Body of pancreas (tissue), 4 donors: ENCODE results near the gene ANKDD1B. TPM values are rescaled to one million over a fixed set of nuclear protein-coding genes. Genes with fewer than 3 reads are reported as not detected.

Experiments used
- ATAC-seq: fragments of 150-250 bp; one replicate; pipeline ENCODE4 v1.9.1; 2016
- DNase-seq, 4 donors: peaks; one replicate each; pipeline ENCODE4 v3.0.0-alpha.2; 2019
- H3K27ac ChIP-seq, 4 donors: fragments of 200-600 bp; sonication (generic); 1 replicate in 3 of 4; 2 replicates in 1 of 4; pipeline versions ENCODE4 v1.5.1 to v1.6.1; 2016 to 2019; ENCODE audit warnings: mild to moderate bottlenecking in 1 of 4, mixed read lengths in 1 of 4, moderate library complexity in 1 of 4
- H3K27me3 ChIP-seq, 2 donors: fragments of 200-600 bp; sonication (generic); one replicate each; pipeline ENCODE4 v1.6.0; 2016; ENCODE audit warnings: mild to moderate bottlenecking in 1 of 2
- H3K36me3 ChIP-seq, 2 donors: fragments of 200-600 bp; sonication (generic); replicated peaks in 1 of 2; 2 replicates each; pipeline ENCODE4 v1.5.1; 2016; ENCODE audit warnings: low read depth in 2 of 2; ENCODE audit not compliant: insufficient read depth in 1 of 2
- H3K4me1 ChIP-seq: fragments of 200-600 bp; sonication (generic); one replicate; pipeline ENCODE4 v1.6.0; 2016
- H3K4me3 ChIP-seq, 2 donors: fragments of 200-600 bp; sonication (generic); 1 replicate in 1 of 2; 2 replicates in 1 of 2; pipeline ENCODE4 v1.5.1; 2016 to 2019
- H3K9me3 ChIP-seq, 3 donors: fragments of 200-600 bp; sonication (generic); 1 replicate in 2 of 3; 2 replicates in 1 of 3; pipeline ENCODE4 v1.5.1; 2016
- POLR2A ChIP-seq, 3 donors: fragments of 450-650 bp; IDR thresholded peaks; one replicate each; pipeline ENCODE4 v1.6.1; 2016; ENCODE audit warnings: antibody characterized with exemption in 3 of 3, mild to moderate bottlenecking in 2 of 3
- WGBS, 2 donors: methylation state at CpG; one replicate each; pipeline ENCODE4 v1.1.5; 2017; 5-methylcytosine and 5-hydroxymethylcytosine counted together
- intact Hi-C: fragments of 100-400 bp; cut with DNase I; formaldehyde crosslinking; loops from one replicate; pipeline ENCODE4 v1.15.1; 2023
- small RNA-seq: library from RNA; depleted of rRNA; stranded (forward); fragments of <200 nt; gene quantifications from one replicate; pipeline ENCODE3, GENCODE V24; 2016
- total RNA-seq, 2 donors: library from RNA; depleted of rRNA; stranded (reverse); fragments of >200 nt; gene quantifications; one replicate each; pipeline ENCODE4 v1.1.0, GENCODE V29; 2016
- TF ChIP-seq, protein P1 (sequence below), 7 experiments: fragments of 450-650 bp in 4 of 7; fragments of 200-600 bp in 3 of 7; sonication (generic) in 3 of 7; IDR thresholded peaks; one replicate each; pipeline ENCODE4 v1.5.1; 2016 to 2019; ENCODE audit warnings: antibody characterized with exemption in 7 of 7

The ANKDD1B gene
- total RNA-seq, 2 donors from 2014 or later: 0.52 TPM; not detected in 1

DNA sequence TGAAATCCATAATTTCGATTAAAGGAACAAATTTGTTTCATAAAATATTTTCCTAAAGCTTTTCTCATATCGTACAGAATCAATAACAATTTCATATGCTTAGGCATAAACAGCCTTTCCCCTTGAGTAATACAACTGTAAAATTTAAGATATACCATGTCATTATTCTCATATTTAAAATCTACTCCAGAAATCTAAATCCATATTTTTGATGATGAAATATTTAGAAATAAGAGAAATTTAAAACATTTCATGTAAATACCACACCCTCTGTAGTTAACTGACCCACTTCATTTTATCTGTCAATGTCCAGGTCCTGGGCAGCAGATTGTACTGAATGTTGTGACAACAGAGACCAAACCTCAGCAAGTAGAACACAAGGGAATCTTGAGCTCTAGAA lies 100.8 kb downstream of the ANKDD1B start:
- WGBS, 2 donors: 76 to 84% methylated on average over 2 of the region's 2 CpGs

DNA sequence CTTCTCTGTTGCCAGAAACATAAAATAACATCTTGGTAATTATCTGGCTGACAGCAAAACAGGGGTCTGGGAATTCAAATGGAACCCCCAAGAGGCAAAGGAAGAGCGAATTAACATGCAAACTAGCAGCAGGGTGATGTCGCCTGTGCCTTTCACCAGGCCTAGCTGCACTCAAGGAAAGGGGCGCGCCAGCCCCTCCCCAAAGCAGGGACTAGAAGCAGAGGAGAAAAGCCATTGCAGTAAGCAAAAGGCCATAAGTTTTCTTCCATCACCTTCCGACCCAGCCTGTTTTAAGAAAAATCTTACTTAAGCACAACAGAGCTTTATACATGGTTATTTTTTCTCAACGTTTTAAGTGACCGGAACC lies 105.4 kb downstream of the ANKDD1B start:
- Histone ChIP-seq H3K9me3 (no peaks in the 10 kb centered on the region), H3K27me3 (no peaks in the 10 kb centered on the region), H3K4me1 (peaks cover 12% of the 10 kb centered on the region), H3K27ac (peak overlapping the region; percentile 63 to 94 (median 82)), H3K36me3 (peaks cover 0 to 2% of the 10 kb centered on the region in 2 donors), H3K4me3 (peak overlapping the region; percentile 40 to 92)
- ATAC-seq (no peak), DNase-seq (no peak)
- intact Hi-C loops: no loop called here
- 0 to 1% methylated on average over 7 of the region's 7 CpGs for WGBS, 2 donors
- TF ChIP-seq, protein P1, sequence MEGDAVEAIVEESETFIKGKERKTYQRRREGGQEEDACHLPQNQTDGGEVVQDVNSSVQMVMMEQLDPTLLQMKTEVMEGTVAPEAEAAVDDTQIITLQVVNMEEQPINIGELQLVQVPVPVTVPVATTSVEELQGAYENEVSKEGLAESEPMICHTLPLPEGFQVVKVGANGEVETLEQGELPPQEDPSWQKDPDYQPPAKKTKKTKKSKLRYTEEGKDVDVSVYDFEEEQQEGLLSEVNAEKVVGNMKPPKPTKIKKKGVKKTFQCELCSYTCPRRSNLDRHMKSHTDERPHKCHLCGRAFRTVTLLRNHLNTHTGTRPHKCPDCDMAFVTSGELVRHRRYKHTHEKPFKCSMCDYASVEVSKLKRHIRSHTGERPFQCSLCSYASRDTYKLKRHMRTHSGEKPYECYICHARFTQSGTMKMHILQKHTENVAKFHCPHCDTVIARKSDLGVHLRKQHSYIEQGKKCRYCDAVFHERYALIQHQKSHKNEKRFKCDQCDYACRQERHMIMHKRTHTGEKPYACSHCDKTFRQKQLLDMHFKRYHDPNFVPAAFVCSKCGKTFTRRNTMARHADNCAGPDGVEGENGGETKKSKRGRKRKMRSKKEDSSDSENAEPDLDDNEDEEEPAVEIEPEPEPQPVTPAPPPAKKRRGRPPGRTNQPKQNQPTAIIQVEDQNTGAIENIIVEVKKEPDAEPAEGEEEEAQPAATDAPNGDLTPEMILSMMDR (IDR thresholded peaks at IDR 0.05): no peak
- no peak for TF ChIP-seq POLR2A (IDR thresholded peaks at IDR 0.05)

More for the DNA sequence above, 100.8 kb downstream of the ANKDD1B start:
- ATAC-seq: no peak
- H3K4me3 ChIP-seq: no peak overlapping the region
- no peak for DNase-seq
- H3K27ac ChIP-seq: no peak overlapping the region
- H3K36me3 ChIP-seq: peaks cover 0 to 2% of the 10 kb centered on the region in 2 donors
- no peaks in the 10 kb centered on the region for H3K9me3 ChIP-seq
- no peaks in the 10 kb centered on the region for H3K27me3 ChIP-seq
- intact Hi-C loops: no loop called here
- peaks cover 7% of the 10 kb centered on the region for H3K4me1 ChIP-seq
- TF ChIP-seq, protein P1 (IDR thresholded peaks at IDR 0.05): no peak

DNA sequence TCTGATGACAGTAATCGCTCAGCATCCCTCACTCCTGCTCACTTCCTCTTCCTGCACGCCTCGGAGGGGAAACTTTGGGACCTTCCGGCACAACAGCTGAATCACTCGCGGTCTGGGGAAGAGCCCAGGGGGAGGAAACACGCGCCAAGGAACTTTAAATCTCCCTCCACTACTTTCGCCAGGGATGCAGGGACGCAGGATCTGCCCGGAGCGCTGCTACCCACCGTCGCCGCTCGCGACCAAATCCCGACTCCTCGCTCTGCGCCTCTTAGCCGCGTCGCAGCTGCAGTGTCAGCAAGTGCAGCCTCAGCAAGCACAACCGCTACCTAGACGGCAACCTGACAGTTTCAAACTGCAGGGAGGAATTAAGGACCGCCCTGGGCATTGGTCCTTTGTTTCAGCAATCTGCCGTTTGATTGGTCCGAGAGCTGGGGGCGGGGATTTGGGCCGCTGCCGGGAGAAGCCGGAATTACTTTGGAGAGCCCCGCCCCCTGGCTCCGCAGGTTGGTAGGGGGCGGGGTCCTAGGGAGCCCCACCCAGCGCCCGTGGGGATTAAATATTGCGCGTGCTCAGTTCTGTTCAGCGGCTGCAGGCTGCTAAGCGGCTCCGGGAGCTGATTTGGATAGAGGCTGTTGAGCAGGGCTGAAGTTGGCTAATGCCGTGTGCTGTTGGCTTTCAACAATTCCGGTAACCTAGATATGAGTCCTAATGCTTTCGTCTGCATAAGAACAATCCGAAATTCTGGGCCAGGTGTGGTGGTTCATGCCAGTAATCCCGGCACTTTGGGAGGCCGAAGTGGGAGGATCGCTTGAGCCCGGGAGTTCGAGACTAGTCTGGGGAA lies 106.0 kb downstream of the ANKDD1B start, which contains the start of gene POC5:
TSS of gene POC5 (minus strand) at position 356 of the 841 bp plus-strand sequence. CDS start 4,500 bp downstream, outside the sequence.
- Histone ChIP-seq H3K27me3 (no peaks in the 10 kb centered on the region), H3K4me1 (peaks cover 12% of the 10 kb centered on the region), H3K36me3 (peaks cover 0 to 2% of the 10 kb centered on the region in 2 donors), H3K4me3 (peak within 1 kb of the TSS; percentile 40 to 92), H3K9me3 (no peaks in the 10 kb centered on the region), H3K27ac (peak within 1 kb of the TSS; percentile 63 to 94 (median 82))
- ATAC-seq (peak; percentile 99), DNase-seq (peak; percentile 98 to 99 (median 99))
- intact Hi-C loops: no loop called here
- TF ChIP-seq, protein P1 (IDR thresholded peaks at IDR 0.05): peak in 1 of 7 experiments; percentile 5
- TF ChIP-seq POLR2A (IDR thresholded peaks at IDR 0.05): peak; percentile 34 to 89 (median 88)
- 6 to 17% methylated on average over 28 to 48 of the region's 51 CpGs for WGBS, 2 donors

DNA sequence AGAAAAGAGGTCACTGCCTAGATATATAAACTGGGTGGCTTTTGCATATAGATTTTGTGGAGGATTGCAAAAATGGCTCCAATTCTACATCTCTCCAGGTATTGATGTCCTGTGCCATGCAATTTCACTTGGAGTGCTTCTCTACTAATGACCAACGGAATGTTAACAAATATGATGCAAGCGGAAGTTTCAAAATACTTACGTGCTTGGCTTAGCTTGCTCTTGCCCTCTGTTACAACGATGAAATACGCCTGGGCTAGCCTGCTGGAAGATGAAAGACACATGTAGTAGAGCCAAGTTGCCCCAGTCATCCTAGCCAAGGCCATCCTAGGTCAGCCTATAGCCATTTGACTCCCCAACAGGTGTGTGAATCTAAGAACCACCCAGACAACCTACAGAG lies 109.6 kb downstream of the ANKDD1B start:
- H3K4me3 ChIP-seq: no peak overlapping the region
- 70 to 72% methylated on average over 5 of the region's 5 CpGs for WGBS, 2 donors
- TF ChIP-seq, protein P1 (IDR thresholded peaks at IDR 0.05): no peak
- TF ChIP-seq POLR2A (IDR thresholded peaks at IDR 0.05): no peak
- ATAC-seq (no peak), DNase-seq (no peak)
- no peaks in the 10 kb centered on the region for H3K36me3 ChIP-seq
- no peak overlapping the region for H3K27ac ChIP-seq
- peaks cover 7% of the 10 kb centered on the region for H3K4me1 ChIP-seq
- H3K27me3 ChIP-seq: no peaks in the 10 kb centered on the region
- H3K9me3 ChIP-seq: no peaks in the 10 kb centered on the region
- intact Hi-C loops: no loop called here

Small RNAs within 50 kb of the gene (small RNA-seq; reads per million reads assigned to genes)
- gene RNU6-680P: not detected

Other genes starting within 250 kb of the ANKDD1B start
- 10 to 100 TPM; 17.8 to 19.5 TPM for gene CERT1, start 99.8 kb upstream of the ANKDD1B start, total RNA-seq
- 10 to 100 TPM; 18.8 to 33.5 TPM for gene POLK, start 99.6 kb upstream of the ANKDD1B start, total RNA-seq
- 1 to 10 TPM; 7.5 to 8.9 TPM for gene POC5, start 106.0 kb downstream of the ANKDD1B start, total RNA-seq